Mesendoderm (in vitro differentiated cells): Measurements from ENCODE around the gene PCDHGA3.
"Not testable (repeated sequence)": the region's sequence is repeated elsewhere in the genome, so short reads cannot be mapped to it uniquely, and the experiment has no call there.

Experiments
- DNase-seq: peaks from one replicate; pipeline ENCODE4 v3.0.0; 2013
- H2AK5ac ChIP-seq: 2 replicates; pipeline ENCODE4 v1.6.1; 2013; ENCODE audit warnings: low read length, inconsistent platforms
- H2BK120ac ChIP-seq: 2 replicates; pipeline ENCODE4 v1.6.1; 2013; ENCODE audit warnings: low read depth, mild to moderate bottlenecking, low read length, moderate library complexity, mixed read lengths
- H2BK15ac ChIP-seq: replicated peaks from 2 replicates; pipeline ENCODE4 v1.6.1; 2013; ENCODE audit warnings: low read depth, mild to moderate bottlenecking, moderate library complexity
- H2BK5ac ChIP-seq: 2 replicates; pipeline ENCODE4 v1.6.1; 2013; ENCODE audit warnings: low read length, inconsistent platforms
- H3K18ac ChIP-seq: 2 replicates; pipeline ENCODE4 v1.6.1; 2013; ENCODE audit warnings: mild to moderate bottlenecking, low read length, mixed read lengths
- H3K23ac ChIP-seq: one replicate; pipeline ENCODE4 v1.6.1; 2013; ENCODE audit warnings: low read length
- H3K27ac ChIP-seq: 2 replicates; pipeline ENCODE4 v1.5.1; 2013; ENCODE audit warnings: low read depth, mild to moderate bottlenecking, inconsistent platforms, low read length, moderate library complexity
- H3K27me3 ChIP-seq: 2 replicates; pipeline ENCODE4 v1.6.1; 2013; ENCODE audit warnings: low read length, control low read depth, mild to moderate bottlenecking, inconsistent platforms; ENCODE audit not compliant: insufficient read depth, poor library complexity
- H3K36me3 ChIP-seq: 2 replicates; pipeline ENCODE4 v1.6.1; 2013; ENCODE audit warnings: low read length, inconsistent platforms; ENCODE audit not compliant: control insufficient read depth, insufficient read depth
- H3K4ac ChIP-seq: one replicate; pipeline ENCODE4 v1.6.1; 2013; ENCODE audit warnings: low read depth, mild to moderate bottlenecking, low read length, moderate library complexity
- H3K4me1 ChIP-seq: 2 replicates; pipeline ENCODE4 v1.6.1; 2013; ENCODE audit warnings: low read depth, low read length, inconsistent platforms; ENCODE audit not compliant: control insufficient read depth
- H3K4me2 ChIP-seq: 2 replicates; pipeline ENCODE4 v1.6.1; 2013; ENCODE audit warnings: low read length
- H3K4me3 ChIP-seq: 2 replicates; pipeline ENCODE4 v1.5.1; 2013; ENCODE audit warnings: mild to moderate bottlenecking, low read length
- H3K56ac ChIP-seq: one replicate; pipeline ENCODE4 v1.6.1; 2013; ENCODE audit warnings: low read length
- H3K79me1 ChIP-seq: 2 replicates; pipeline ENCODE4 v1.6.1; 2013; ENCODE audit warnings: low read length, inconsistent platforms
- H3K79me2 ChIP-seq: 2 replicates; pipeline ENCODE4 v1.6.1; 2013; ENCODE audit warnings: mild to moderate bottlenecking, low read length; ENCODE audit not compliant: control insufficient read depth, insufficient read depth
- H3K9ac ChIP-seq: 2 replicates; pipeline ENCODE4 v1.6.1; 2013; ENCODE audit warnings: low read length, inconsistent platforms
- H4K5ac ChIP-seq: one replicate; pipeline ENCODE4 v1.6.1; 2013; ENCODE audit warnings: low read length
- H4K8ac ChIP-seq: one replicate; pipeline ENCODE4 v1.6.1; 2013; ENCODE audit warnings: low read depth, mild to moderate bottlenecking, control low read depth, low read length, moderate library complexity
- WGBS: extraction: QIAGEN DNeasy Blood & Tissue Kit; methylation state at CpG from one replicate; pipeline ENCODE4 v1.1.7; 2013; ENCODE audit warnings: low lambda C conversion rate, missing lambda C conversion rate; ENCODE audit not compliant: insufficient coverage; ENCODE audit errors: extremely low coverage; 5-methylcytosine and 5-hydroxymethylcytosine counted together

The PCDHGA3 gene

DNA sequence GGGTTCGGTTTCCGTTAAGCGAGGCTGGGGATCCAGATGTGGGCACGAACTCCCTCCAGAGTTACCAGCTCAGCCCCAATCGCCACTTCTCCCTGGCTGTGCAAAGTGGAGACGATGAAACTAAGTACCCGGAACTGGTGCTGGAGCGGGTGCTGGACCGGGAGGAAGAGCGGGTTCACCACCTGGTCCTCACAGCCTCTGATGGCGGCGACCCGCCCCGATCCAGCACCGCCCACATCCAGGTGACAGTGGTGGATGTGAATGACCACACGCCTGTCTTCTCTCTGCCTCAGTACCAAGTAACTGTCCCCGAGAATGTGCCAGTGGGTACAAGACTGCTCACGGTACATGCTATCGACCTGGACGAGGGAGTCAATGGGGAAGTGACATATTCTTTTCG, 39.7 kb downstream of the PCDHGA3 start:
- Histone ChIP-seq H3K27ac (no peak overlapping the region), H4K8ac (no peak overlapping the region), H2BK15ac (no peak overlapping the region), H2BK5ac (no peak overlapping the region), H3K4me2 (no peak overlapping the region), H3K18ac (no peak overlapping the region), H4K5ac (no peak overlapping the region), H2BK120ac (no peak overlapping the region), H3K4ac (no peak overlapping the region), H3K79me1 (no peaks in the 10 kb centered on the region), H3K56ac (no peak overlapping the region), H3K79me2 (no peaks in the 10 kb centered on the region), H3K4me1 (no peaks in the 10 kb centered on the region), H3K4me3 (no peak overlapping the region), H3K27me3 (no peaks in the 10 kb centered on the region), H3K36me3 (no peaks in the 10 kb centered on the region), H3K9ac (no peak overlapping the region), H3K23ac (no peak overlapping the region), H2AK5ac (no peak overlapping the region)
- DNase-seq, result no peak
- WGBS, result no CpG with 5 or more reads among the region's 21 CpGs

DNA sequence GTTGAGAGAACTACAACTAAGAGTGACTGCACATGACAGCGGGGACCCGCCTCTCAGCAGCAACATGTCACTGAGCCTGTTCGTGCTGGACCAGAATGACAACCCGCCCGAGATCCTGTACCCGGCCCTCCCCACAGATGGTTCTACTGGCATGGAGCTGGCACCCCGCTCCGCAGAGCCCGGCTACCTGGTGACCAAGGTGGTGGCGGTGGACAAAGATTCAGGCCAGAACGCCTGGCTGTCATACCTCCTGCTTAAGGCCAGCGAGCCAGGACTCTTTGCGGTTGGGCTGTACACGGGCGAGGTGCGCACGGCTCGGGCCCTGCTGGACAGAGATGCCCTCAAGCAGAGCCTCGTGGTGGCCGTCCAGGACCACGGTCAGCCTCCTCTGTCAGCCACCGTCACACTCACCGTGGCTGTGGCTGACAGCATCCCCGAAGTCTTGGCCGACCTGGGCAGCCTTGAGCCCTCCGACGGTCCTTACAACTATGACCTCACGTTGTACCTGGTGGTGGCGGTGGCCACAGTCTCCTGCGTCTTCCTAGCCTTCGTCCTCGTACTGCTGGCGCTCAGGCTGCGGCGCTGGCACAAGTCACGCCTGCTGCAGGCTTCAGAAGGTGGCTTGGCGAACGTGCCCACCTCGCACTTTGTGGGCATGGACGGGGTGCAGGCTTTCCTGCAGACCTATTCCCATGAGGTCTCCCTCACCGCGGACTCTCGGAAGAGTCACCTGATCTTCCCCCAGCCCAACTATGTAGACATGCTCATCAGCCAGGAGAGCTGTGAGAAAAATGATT, 41.0 kb downstream of the PCDHGA3 start:
- no peak overlapping the region for H2BK120ac ChIP-seq
- H4K5ac ChIP-seq, result no peak overlapping the region
- H3K27me3 ChIP-seq, result no peaks in the 10 kb centered on the region
- H3K36me3 ChIP-seq, result no peaks in the 10 kb centered on the region
- no peak overlapping the region for H3K18ac ChIP-seq
- no peak overlapping the region for H2AK5ac ChIP-seq
- no peaks in the 10 kb centered on the region for H3K4me1 ChIP-seq
- no peak overlapping the region for H3K4me2 ChIP-seq
- no peak overlapping the region for H3K23ac ChIP-seq
- WGBS, result no CpG with 5 or more reads among the region's 43 CpGs
- no peaks in the 10 kb centered on the region for H3K79me1 ChIP-seq
- no peak overlapping the region for H3K9ac ChIP-seq
- H3K4me3 ChIP-seq, result no peak overlapping the region
- no peak overlapping the region for H3K27ac ChIP-seq
- H4K8ac ChIP-seq, result no peak overlapping the region
- no peak overlapping the region for H2BK15ac ChIP-seq
- H3K56ac ChIP-seq, result no peak overlapping the region
- DNase-seq, result no peak
- H3K4ac ChIP-seq, result no peak overlapping the region
- no peak overlapping the region for H2BK5ac ChIP-seq
- H3K79me2 ChIP-seq, result no peaks in the 10 kb centered on the region

DNA sequence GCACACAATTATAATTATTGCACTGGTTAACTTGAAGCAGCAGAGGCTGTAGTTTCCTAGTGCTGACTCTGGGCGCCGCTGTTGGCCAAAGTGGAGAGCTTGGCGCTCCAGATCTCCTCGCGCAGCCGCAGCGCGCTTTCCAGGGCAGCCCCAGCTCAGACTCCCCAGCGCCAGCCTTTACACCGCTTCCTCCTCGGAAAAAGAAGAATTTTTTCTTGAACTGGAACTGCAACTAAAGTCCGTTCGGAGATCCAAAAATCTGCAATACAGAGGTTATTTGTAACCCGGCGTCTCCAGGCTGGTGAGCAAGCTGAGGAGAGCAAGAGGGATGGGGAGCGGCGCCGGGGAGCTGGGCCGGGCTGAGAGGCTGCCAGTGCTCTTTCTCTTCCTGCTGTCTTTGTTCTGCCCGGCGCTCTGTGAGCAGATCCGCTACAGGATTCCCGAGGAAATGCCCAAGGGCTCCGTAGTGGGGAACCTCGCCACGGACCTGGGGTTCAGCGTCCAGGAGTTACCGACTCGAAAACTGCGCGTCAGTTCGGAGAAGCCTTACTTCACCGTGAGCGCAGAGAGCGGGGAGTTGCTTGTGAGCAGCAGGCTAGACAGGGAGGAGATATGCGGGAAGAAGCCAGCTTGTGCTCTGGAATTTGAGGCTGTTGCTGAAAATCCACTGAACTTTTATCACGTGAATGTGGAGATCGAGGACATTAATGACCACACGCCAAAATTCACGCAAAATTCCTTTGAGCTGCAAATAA, 44.1 kb downstream of the PCDHGA3 start, which contains the start of gene PCDHGB4:
Gene PCDHGB4 (plus strand): TSS at position 142 of the 755 bp plus-strand sequence. CDS start 187 bp downstream, at position 329.
- H2BK120ac ChIP-seq, H3K4me1 ChIP-seq, H4K8ac ChIP-seq, H3K79me2 ChIP-seq, H3K4me2 ChIP-seq, H3K4ac ChIP-seq, H2BK5ac ChIP-seq, H2AK5ac ChIP-seq, H3K23ac ChIP-seq, H3K27ac ChIP-seq, H2BK15ac ChIP-seq, H3K9ac ChIP-seq, H3K4me3 ChIP-seq, H4K5ac ChIP-seq, H3K36me3 ChIP-seq, H3K18ac ChIP-seq, H3K56ac ChIP-seq, H3K27me3 ChIP-seq, H3K79me1 ChIP-seq: not testable (repeated sequence)
- no CpG with 5 or more reads among the region's 40 CpGs for WGBS
- DNase-seq, result peak; percentile 65

DNA sequence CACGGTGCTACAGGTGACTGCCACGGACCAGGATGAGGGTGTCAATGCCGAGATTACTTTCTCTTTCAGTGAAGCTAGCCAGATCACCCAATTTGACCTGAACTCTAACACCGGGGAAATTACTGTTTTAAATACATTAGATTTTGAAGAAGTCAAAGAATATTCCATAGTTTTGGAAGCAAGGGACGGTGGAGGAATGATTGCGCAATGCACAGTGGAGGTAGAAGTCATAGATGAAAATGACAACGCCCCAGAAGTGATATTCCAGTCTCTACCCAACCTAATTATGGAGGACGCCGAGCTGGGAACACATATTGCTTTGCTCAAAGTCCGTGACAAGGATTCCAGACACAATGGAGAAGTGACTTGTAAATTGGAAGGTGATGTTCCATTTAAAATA, 45.0 kb downstream of the PCDHGA3 start:
- Histone ChIP-seq H2BK15ac (no peak overlapping the region), H3K4me2 (no peak overlapping the region), H3K9ac (no peak overlapping the region), H3K27ac (no peak overlapping the region), H4K5ac (no peak overlapping the region), H3K36me3 (no peaks in the 10 kb centered on the region), H3K4ac (no peak overlapping the region), H3K23ac (no peak overlapping the region), H3K18ac (no peak overlapping the region), H3K79me1 (no peaks in the 10 kb centered on the region), H4K8ac (no peak overlapping the region), H3K56ac (no peak overlapping the region), H3K27me3 (no peaks in the 10 kb centered on the region), H2BK5ac (no peak overlapping the region), H3K79me2 (no peaks in the 10 kb centered on the region), H3K4me1 (no peaks in the 10 kb centered on the region), H2BK120ac (no peak overlapping the region), H3K4me3 (no peak overlapping the region), H2AK5ac (no peak overlapping the region)
- no CpG with 5 or more reads among the region's 10 CpGs for WGBS
- no peak for DNase-seq

DNA sequence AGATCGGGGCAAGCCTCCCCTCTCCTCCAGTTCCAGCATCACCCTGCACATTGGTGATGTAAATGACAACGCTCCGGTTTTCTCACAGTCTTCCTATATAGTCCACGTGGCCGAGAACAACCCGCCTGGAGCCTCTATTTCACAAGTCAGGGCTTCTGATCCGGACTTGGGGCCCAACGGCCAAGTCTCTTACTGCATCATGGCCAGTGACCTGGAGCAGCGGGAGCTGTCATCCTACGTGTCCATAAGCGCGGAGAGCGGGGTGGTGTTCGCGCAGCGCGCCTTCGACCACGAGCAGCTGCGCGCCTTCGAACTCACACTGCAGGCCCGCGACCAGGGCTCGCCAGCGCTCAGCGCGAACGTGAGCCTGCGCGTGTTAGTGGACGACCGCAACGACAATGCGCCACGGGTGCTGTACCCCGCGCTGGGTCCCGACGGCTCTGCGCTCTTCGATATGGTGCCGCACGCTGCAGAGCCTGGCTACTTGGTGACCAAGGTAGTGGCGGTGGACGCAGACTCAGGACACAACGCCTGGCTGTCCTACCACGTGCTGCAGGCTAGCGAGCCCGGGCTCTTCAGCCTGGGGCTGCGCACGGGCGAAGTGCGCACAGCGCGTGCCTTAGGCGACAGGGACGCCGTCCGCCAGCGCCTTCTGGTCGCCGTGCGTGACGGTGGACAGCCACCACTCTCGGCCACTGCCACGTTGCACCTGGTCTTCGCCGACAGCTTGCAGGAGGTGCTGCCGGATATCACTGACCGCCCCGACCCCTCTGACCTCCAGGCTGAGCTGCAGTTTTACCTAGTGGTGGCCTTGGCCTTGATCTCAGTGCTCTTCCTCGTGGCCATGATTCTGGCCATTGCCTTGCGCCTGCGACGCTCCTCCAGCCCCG, 45.8 kb downstream of the PCDHGA3 start:
- DNase-seq, result no peak
- Histone ChIP-seq H3K18ac (no peak overlapping the region), H3K4ac (no peak overlapping the region), H3K4me3 (no peak overlapping the region), H2BK120ac (no peak overlapping the region), H3K36me3 (no peaks in the 10 kb centered on the region), H3K27me3 (no peaks in the 10 kb centered on the region), H2BK15ac (no peak overlapping the region), H3K9ac (no peak overlapping the region), H3K23ac (no peak overlapping the region), H3K27ac (no peak overlapping the region), H3K79me2 (no peaks in the 10 kb centered on the region), H2AK5ac (no peak overlapping the region), H3K4me1 (no peaks in the 10 kb centered on the region), H3K79me1 (no peaks in the 10 kb centered on the region), H4K8ac (no peak overlapping the region), H3K4me2 (no peak overlapping the region), H3K56ac (no peak overlapping the region), H2BK5ac (no peak overlapping the region), H4K5ac (no peak overlapping the region)
- no CpG with 5 or more reads among the region's 77 CpGs for whole genome bisulfite sequencing
